Erythroblast (primary cell): Measurements from ENCODE around the gene PCNX4.

Source experiments
- GATA1 ChIP-seq: IDR thresholded peaks from 2 replicates; pipeline ENCODE4 v1.6.1; 2011; ENCODE audit warnings: low read depth, mild to moderate bottlenecking, control low read depth, low read length, moderate library complexity
- POLR2A ChIP-seq: IDR thresholded peaks from 2 replicates; pipeline ENCODE4 v1.6.1; 2011; ENCODE audit warnings: mild to moderate bottlenecking, low read length

DNA sequence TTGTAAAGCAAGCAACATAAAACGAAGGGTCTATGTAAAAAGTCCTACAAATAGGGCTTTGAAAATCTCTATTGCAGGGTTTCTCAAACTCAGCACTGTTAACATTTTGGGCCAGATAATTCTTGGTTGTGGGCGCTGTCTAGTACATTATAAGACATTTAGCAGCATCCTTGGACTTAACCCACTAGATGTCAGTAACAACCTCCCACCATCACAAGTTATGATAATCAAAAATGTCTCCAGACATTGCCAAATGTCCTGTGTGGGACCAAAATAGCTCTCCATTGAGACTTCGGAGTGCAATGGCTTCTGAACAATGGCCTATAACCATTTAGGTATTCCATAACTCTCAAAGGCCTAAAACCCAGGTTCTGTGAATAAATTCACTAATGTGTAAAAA lies 96.4 kb downstream of the PCNX4 start:
- no peak for TF ChIP-seq POLR2A
- TF ChIP-seq GATA1 = no peak
